HCT116 (cell line): Measurements from ENCODE around the gene FAM163B. TPM values are rescaled to one million over a fixed set of nuclear protein-coding genes. Genes with fewer than 3 reads are reported as not detected.

Experiments
- ATAC-seq: fragments of 200-7000 bp; cut with Tn5 transposase; 2 replicates; pipeline ENCODE4 v1.9.1; 2020; ENCODE audit warnings: mild to moderate bottlenecking, moderate library complexity
- BruUV-seq: library from RNA; stranded (reverse); fragments of 400-500 nt; replicated peaks from 2 replicates; lab custom pipeline; 2021; lab: Mats Ljungman, UMichigan
- CTCF ChIA-PET: fragments of 300-600 bp; sonication (Branson Sonifier 250); formaldehyde crosslinking; loops from one replicate; lab custom pipeline; 2021; ENCODE audit warnings: antibody characterized with exemption; lab: Charles Lee
- POLR2A ChIA-PET: fragments of 300-600, 350-600 bp; sonication (Branson Sonifier 250); formaldehyde crosslinking; loops from one replicate; lab custom pipeline; 2021; ENCODE audit warnings: antibody characterized with exemption; lab: Charles Lee
- RAD21 ChIA-PET, 2 experiments: fragments of 300-600 bp; sonication (Branson Sonifier 250); formaldehyde crosslinking; loops; one replicate each; lab custom pipeline; 2023; ENCODE audit warnings: low total read pairs in 2 of 2; ENCODE audit not compliant: uncharacterized antibody in 2 of 2, unreplicated experiment in 2 of 2, low non-redundant PET in 1 of 2; lab: Charles Lee
- DNase-seq: peaks from one replicate; pipeline ENCODE4 v3.0.0-alpha.2; 2010; ENCODE audit warnings: low read depth, low spot score
- H2AFZ ChIP-seq: fragments of 200-600 bp; shearing (Covaris generic), sonication (generic); 2 replicates; pipeline ENCODE4 v1.6.1; 2017; ENCODE audit warnings: low read depth, mixed run types, mixed read lengths, antibody characterized with exemption, low read length; ENCODE audit not compliant: poor library complexity, severe bottlenecking
- H3K27ac ChIP-seq: 2 replicates; pipeline ENCODE4 v1.5.1; 2012; ENCODE audit warnings: low read depth, low read length
- H3K27me3 ChIP-seq: fragments of 200-600 bp; sonication (generic); 2 replicates; pipeline ENCODE4 v1.6.1; 2016; ENCODE audit warnings: mixed run types, low read length, mixed read lengths; ENCODE audit not compliant: insufficient read depth
- H3K36me3 ChIP-seq, 2 experiments: fragments of 200-500 bp in 1 of 2; fragments of 200-600 bp in 1 of 2; sonication (Bioruptor generic) in 1 of 2; sonication (generic) in 1 of 2; 2 replicates each; pipeline versions ENCODE4 v1.5.1 to v1.6.1; 2014 to 2016; ENCODE audit warnings: low read length in 2 of 2, inconsistent platforms in 1 of 2, mixed read lengths in 1 of 2, mixed run types in 1 of 2; ENCODE audit not compliant: insufficient read depth in 2 of 2, control insufficient read depth in 1 of 2
- H3K4me1 ChIP-seq, 2 experiments: fragments of 200-600 bp in 1 of 2; sonication (generic) in 1 of 2; 2 replicates each; pipeline versions ENCODE4 v1.5.1 to v1.6.1; 2012 to 2017; ENCODE audit warnings: low read length in 2 of 2, inconsistent platforms in 1 of 2, mild to moderate bottlenecking in 1 of 2, mixed read lengths in 1 of 2, mixed run types in 1 of 2, moderate library complexity in 1 of 2; ENCODE audit not compliant: insufficient read depth in 2 of 2, control insufficient read depth in 1 of 2
- H3K4me2 ChIP-seq: fragments of 200-600 bp; sonication (generic); 2 replicates; pipeline ENCODE4 v1.6.1; 2017; ENCODE audit warnings: mixed run types, low read length, mixed read lengths
- H3K4me3 ChIP-seq, 2 experiments: fragments of 200-600 bp in 1 of 2; sonication (generic) in 1 of 2; replicated peaks in 1 of 2; 2 replicates each; pipeline ENCODE4 v1.5.1; 2011 to 2016; ENCODE audit warnings: low read length in 2 of 2, control low read depth in 1 of 2, low read depth in 1 of 2, mild to moderate bottlenecking in 1 of 2, mixed read lengths in 1 of 2, mixed run types in 1 of 2
- H3K79me2 ChIP-seq: fragments of 200-600 bp; sonication (generic); 2 replicates; pipeline ENCODE4 v1.6.1; 2017; ENCODE audit warnings: mild to moderate bottlenecking, mixed run types, low read length, moderate library complexity, mixed read lengths; ENCODE audit not compliant: insufficient read depth
- H3K9ac ChIP-seq: fragments of 200-600 bp; sonication (generic); 2 replicates; pipeline ENCODE4 v1.6.1; 2016; ENCODE audit warnings: low read length, mixed read lengths
- H3K9me2 ChIP-seq: fragments of 200-600 bp; sonication (generic), shearing (Covaris generic); 2 replicates; pipeline ENCODE4 v1.6.1; 2017; ENCODE audit warnings: mixed run types, mild to moderate bottlenecking, moderate library complexity; ENCODE audit not compliant: insufficient read depth
- H3K9me3 ChIP-seq, 2 experiments: fragments of 200-500 bp in 1 of 2; fragments of 200-600 bp in 1 of 2; sonication (Bioruptor generic) in 1 of 2; sonication (generic) in 1 of 2; 2 replicates each; pipeline ENCODE4 v1.6.1; 2014 to 2017; ENCODE audit warnings: low read length in 2 of 2, mixed read lengths in 2 of 2, inconsistent platforms in 1 of 2, low read depth in 1 of 2, mild to moderate bottlenecking in 1 of 2, mixed run types in 1 of 2, moderate library complexity in 1 of 2; ENCODE audit not compliant: control insufficient read depth in 1 of 2, insufficient read depth in 1 of 2
- H4K20me1 ChIP-seq: fragments of 200-600 bp; sonication (generic), shearing (Covaris generic); 2 replicates; pipeline ENCODE4 v1.6.1; 2017; ENCODE audit warnings: mixed run types, mild to moderate bottlenecking, moderate library complexity; ENCODE audit not compliant: insufficient read depth
- EGR1 ChIP-seq: IDR thresholded peaks from 2 replicates; pipeline ENCODE4 v1.6.1; 2012; ENCODE audit warnings: low read depth
- ELF1 ChIP-seq: IDR thresholded peaks from 2 replicates; pipeline ENCODE4 v1.6.1; 2012; ENCODE audit warnings: low read depth, borderline replicate concordance
- EZH2 ChIP-seq: fragments of 200-600 bp; sonication (generic); IDR thresholded peaks from 2 replicates; pipeline ENCODE4 v1.6.1; 2017; ENCODE audit warnings: antibody characterized with exemption, mixed run types
- EZH2phosphoT487 ChIP-seq: fragments of 200-600 bp; IDR thresholded peaks from 2 replicates; pipeline ENCODE4 v1.6.1; 2018; ENCODE audit warnings: antibody characterized with exemption, borderline replicate concordance
- JUND ChIP-seq: IDR thresholded peaks from 2 replicates; pipeline ENCODE4 v1.6.1; 2012
- POLR2AphosphoS5 ChIP-seq: IDR thresholded peaks from 2 replicates; pipeline ENCODE4 v1.6.1; 2011; ENCODE audit warnings: mild to moderate bottlenecking, low read depth, low read length, moderate library complexity
- SIN3A ChIP-seq: IDR thresholded peaks from 2 replicates; pipeline ENCODE4 v1.6.1; 2012; ENCODE audit warnings: low read depth
- SP1 ChIP-seq: IDR thresholded peaks from 2 replicates; pipeline ENCODE4 v1.6.1; 2012; ENCODE audit warnings: low read depth
- SRF ChIP-seq: IDR thresholded peaks from 2 replicates; pipeline ENCODE4 v1.6.1; 2012; ENCODE audit warnings: low read depth
- TCF7L2 ChIP-seq: IDR thresholded peaks from 2 replicates; pipeline ENCODE4 v1.7.0; 2011; ENCODE audit warnings: borderline replicate concordance, inconsistent platforms; ENCODE audit not compliant: insufficient read depth, insufficient read length; ENCODE audit errors: extremely low read depth
- YY1 ChIP-seq: IDR thresholded peaks from 2 replicates; pipeline ENCODE4 v1.6.1; 2011; ENCODE audit warnings: low read length, low read depth, moderate library complexity, mild to moderate bottlenecking; ENCODE audit not compliant: insufficient replicate concordance; ENCODE audit errors: extremely low read depth
- ZFX ChIP-seq: fragments of 450-650 bp; IDR thresholded peaks from 2 replicates; pipeline ENCODE4 v1.6.1; 2017
- intact Hi-C: fragments of 100-400 bp; cut with micrococcal nuclease; formaldehyde crosslinking; loops from 2 replicates; pipeline ENCODE4 v1.10.0; 2022
- total RNA-seq: library from RNA; stranded (reverse); gene quantifications from one replicate; pipeline ENCODE4 v1.2.1, GENCODE V29; 2021; ENCODE audit not compliant: unreplicated experiment
- TF ChIP-seq, protein P1 (sequence below): IDR thresholded peaks from 2 replicates; pipeline ENCODE4 v1.6.1; 2012
- TF ChIP-seq, protein P2 (sequence below): IDR thresholded peaks from 2 replicates; pipeline ENCODE4 v1.6.1; 2011; ENCODE audit warnings: mild to moderate bottlenecking, low read length, moderate library complexity; ENCODE audit not compliant: insufficient replicate concordance; ENCODE audit errors: extremely low read depth
- TF ChIP-seq, protein P3 (sequence below), 3 experiments: fragments of 200-600 bp in 1 of 3; sonication (generic) in 1 of 3; IDR thresholded peaks in 2 of 3; conservative IDR thresholded peaks in 1 of 3; 2 replicates each; pipeline ENCODE4 v1.5.1; 2012 to 2017; ENCODE audit warnings: low read depth in 2 of 3, low read length in 2 of 3, antibody characterized with exemption in 1 of 3, borderline replicate concordance in 1 of 3, control low read depth in 1 of 3, mild to moderate bottlenecking in 1 of 3, mixed read lengths in 1 of 3, mixed run types in 1 of 3, moderate library complexity in 1 of 3; ENCODE audit not compliant: insufficient read depth in 1 of 3
- TF ChIP-seq, protein P4 (sequence below): IDR thresholded peaks from 2 replicates; pipeline ENCODE4 v1.6.1; 2012

FAM163B gene
- total RNA-seq, 1 experiment from 2014 or later: not detected

DNA sequence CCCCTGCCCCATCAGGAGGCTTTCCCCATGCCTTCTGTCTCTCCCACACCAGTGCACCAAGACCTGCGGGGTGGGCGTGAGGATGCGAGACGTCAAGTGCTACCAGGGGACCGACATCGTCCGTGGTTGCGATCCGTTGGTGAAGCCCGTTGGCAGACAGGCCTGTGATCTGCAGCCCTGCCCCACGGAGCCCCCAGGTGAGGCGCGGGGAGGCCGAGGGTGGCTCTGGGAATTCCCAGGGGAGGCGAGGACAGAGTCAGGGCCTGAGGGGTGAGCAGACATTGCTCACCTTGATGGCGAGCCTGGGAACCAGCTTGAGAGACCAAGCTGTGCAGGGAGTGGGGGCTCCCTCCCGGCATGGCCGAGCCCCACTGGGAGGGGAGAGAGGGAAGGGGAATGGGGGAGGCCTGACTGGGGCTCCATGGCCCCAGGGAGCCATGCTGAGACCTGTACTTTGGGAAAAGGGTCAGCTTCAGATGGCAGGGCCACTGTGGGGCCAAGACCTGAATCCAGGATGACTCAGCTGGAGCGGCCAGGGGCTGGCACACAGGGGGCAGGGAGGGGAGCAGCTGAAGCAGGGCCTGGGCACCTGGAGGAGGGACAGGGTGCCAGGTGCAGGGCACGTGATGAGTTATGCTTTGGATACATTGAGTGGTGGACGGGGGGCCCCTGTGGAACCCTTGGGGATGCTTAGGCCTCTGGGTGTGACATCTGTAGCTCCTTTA is 35.2 kb downstream of the FAM163B start:
- H3K4me3 ChIP-seq: no peak overlapping the region
- no peaks in the 10 kb centered on the region for H3K36me3 ChIP-seq
- no peak overlapping the region for H3K4me2 ChIP-seq
- intact Hi-C loops: no loop called here
- ChIA-PET CTCF (no interaction called here), POLR2A (no interaction called here), RAD21 (no interaction called here)
- ATAC-seq (no peak), DNase-seq (no peak)
- H2AFZ ChIP-seq: no peak overlapping the region
- H3K27ac ChIP-seq: no peak overlapping the region
- H4K20me1 ChIP-seq: no peaks in the 10 kb centered on the region
- H3K4me1 ChIP-seq: no peaks in the 10 kb centered on the region
- H3K9me3 ChIP-seq: no peaks in the 10 kb centered on the region
- no peaks in the 10 kb centered on the region for H3K9me2 ChIP-seq
- no TSS peak for BruUV-seq
- no peaks in the 10 kb centered on the region for H3K27me3 ChIP-seq
- H3K9ac ChIP-seq: no peak overlapping the region
- no peaks in the 10 kb centered on the region for H3K79me2 ChIP-seq
- no peak for TF ChIP-seq SP1
- no peak for TF ChIP-seq POLR2AphosphoS5
- TF ChIP-seq TCF7L2: no peak
- TF ChIP-seq, all 23 proteins: peak for 0

DNA sequence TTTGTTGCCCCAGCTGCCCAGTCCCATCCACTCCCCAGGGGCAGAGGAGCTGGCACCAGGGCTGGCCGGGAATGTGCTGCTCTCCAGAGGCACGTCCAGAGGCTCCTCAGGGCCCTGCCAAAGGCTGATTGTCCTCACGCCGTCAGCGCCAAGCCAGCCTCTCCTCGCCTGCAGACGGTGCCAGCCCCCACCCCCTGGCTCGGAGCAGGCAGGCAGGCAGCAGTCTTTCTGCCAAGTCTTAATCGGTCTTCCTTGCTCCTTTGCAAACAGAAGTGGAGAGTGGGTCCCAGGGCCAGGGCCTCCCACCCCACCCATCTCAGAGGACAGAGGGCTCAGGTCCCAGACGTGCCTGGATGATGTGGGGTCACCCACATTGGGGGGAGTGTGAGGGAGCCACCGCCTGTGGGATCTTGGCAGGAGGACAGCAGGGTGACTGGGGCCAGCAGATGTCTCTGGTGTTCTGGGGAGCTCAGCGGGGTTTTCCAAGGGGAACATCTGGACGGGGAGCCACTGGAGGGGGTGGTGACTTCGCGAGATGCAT is 36.3 kb downstream of the FAM163B start:
- Histone ChIP-seq H3K9me3 (no peaks in the 10 kb centered on the region), H3K4me3 (no peak overlapping the region), H3K27ac (no peak overlapping the region), H3K36me3 (no peaks in the 10 kb centered on the region), H3K9me2 (no peaks in the 10 kb centered on the region), H4K20me1 (no peaks in the 10 kb centered on the region), H3K79me2 (no peaks in the 10 kb centered on the region), H3K9ac (no peak overlapping the region), H3K27me3 (no peaks in the 10 kb centered on the region), H2AFZ (no peak overlapping the region), H3K4me1 (no peaks in the 10 kb centered on the region), H3K4me2 (no peak overlapping the region)
- CTCF ChIA-PET: no interaction called here
- POLR2A ChIA-PET: no interaction called here
- no TSS peak for BruUV-seq
- DNase-seq (no peak), ATAC-seq (no peak)
- intact Hi-C loops: no loop called here
- RAD21 ChIA-PET: no interaction called here
- TF ChIP-seq ZFX: no peak
- TF ChIP-seq, protein P1, sequence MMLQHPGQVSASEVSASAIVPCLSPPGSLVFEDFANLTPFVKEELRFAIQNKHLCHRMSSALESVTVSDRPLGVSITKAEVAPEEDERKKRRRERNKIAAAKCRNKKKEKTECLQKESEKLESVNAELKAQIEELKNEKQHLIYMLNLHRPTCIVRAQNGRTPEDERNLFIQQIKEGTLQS: no peak
- no peak for TF ChIP-seq JUND
- no peak for TF ChIP-seq SRF
- TF ChIP-seq POLR2AphosphoS5: no peak
- no peak for TF ChIP-seq YY1
- no peak for TF ChIP-seq EZH2
- TF ChIP-seq, protein P2, sequence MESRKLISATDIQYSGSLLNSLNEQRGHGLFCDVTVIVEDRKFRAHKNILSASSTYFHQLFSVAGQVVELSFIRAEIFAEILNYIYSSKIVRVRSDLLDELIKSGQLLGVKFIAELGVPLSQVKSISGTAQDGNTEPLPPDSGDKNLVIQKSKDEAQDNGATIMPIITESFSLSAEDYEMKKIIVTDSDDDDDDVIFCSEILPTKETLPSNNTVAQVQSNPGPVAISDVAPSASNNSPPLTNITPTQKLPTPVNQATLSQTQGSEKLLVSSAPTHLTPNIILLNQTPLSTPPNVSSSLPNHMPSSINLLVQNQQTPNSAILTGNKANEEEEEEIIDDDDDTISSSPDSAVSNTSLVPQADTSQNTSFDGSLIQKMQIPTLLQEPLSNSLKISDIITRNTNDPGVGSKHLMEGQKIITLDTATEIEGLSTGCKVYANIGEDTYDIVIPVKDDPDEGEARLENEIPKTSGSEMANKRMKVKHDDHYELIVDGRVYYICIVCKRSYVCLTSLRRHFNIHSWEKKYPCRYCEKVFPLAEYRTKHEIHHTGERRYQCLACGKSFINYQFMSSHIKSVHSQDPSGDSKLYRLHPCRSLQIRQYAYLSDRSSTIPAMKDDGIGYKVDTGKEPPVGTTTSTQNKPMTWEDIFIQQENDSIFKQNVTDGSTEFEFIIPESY: no peak
- TF ChIP-seq, protein P3, sequence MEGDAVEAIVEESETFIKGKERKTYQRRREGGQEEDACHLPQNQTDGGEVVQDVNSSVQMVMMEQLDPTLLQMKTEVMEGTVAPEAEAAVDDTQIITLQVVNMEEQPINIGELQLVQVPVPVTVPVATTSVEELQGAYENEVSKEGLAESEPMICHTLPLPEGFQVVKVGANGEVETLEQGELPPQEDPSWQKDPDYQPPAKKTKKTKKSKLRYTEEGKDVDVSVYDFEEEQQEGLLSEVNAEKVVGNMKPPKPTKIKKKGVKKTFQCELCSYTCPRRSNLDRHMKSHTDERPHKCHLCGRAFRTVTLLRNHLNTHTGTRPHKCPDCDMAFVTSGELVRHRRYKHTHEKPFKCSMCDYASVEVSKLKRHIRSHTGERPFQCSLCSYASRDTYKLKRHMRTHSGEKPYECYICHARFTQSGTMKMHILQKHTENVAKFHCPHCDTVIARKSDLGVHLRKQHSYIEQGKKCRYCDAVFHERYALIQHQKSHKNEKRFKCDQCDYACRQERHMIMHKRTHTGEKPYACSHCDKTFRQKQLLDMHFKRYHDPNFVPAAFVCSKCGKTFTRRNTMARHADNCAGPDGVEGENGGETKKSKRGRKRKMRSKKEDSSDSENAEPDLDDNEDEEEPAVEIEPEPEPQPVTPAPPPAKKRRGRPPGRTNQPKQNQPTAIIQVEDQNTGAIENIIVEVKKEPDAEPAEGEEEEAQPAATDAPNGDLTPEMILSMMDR (IDR thresholded peaks at IDR 0.05 in 2 of 3, conservative IDR thresholded peaks at IDR 0.05 in 1 of 3; ENCODE audit: borderline replicate concordance in 1 of 3, insufficient read depth in 1 of 3, low read depth in 2 of 3, low read length in 2 of 3): no peak
- no peak for TF ChIP-seq SIN3A
- no peak for TF ChIP-seq SP1
- no peak for TF ChIP-seq EGR1
- no peak for TF ChIP-seq ELF1
- TF ChIP-seq, protein P4, sequence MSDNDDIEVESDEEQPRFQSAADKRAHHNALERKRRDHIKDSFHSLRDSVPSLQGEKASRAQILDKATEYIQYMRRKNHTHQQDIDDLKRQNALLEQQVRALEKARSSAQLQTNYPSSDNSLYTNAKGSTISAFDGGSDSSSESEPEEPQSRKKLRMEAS: no peak
- TF ChIP-seq EZH2phosphoT487: no peak
